Smooth muscle cell of the pulmonary artery (primary cell): ENCODE data around the gene IL17C. TPM values are rescaled to one million over a fixed set of nuclear protein-coding genes. Genes with fewer than 3 reads are reported as not detected.

Source experiments
- total RNA-seq: library from RNA; depleted of rRNA; stranded (reverse); fragments of >200 nt; gene quantifications from 2 replicates; pipeline ENCODE4 v1.2.3, GENCODE V29; 2014

The IL17C gene, protein sequence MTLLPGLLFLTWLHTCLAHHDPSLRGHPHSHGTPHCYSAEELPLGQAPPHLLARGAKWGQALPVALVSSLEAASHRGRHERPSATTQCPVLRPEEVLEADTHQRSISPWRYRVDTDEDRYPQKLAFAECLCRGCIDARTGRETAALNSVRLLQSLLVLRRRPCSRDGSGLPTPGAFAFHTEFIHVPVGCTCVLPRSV
- total RNA-seq: not detected in 2 replicates

DNA sequence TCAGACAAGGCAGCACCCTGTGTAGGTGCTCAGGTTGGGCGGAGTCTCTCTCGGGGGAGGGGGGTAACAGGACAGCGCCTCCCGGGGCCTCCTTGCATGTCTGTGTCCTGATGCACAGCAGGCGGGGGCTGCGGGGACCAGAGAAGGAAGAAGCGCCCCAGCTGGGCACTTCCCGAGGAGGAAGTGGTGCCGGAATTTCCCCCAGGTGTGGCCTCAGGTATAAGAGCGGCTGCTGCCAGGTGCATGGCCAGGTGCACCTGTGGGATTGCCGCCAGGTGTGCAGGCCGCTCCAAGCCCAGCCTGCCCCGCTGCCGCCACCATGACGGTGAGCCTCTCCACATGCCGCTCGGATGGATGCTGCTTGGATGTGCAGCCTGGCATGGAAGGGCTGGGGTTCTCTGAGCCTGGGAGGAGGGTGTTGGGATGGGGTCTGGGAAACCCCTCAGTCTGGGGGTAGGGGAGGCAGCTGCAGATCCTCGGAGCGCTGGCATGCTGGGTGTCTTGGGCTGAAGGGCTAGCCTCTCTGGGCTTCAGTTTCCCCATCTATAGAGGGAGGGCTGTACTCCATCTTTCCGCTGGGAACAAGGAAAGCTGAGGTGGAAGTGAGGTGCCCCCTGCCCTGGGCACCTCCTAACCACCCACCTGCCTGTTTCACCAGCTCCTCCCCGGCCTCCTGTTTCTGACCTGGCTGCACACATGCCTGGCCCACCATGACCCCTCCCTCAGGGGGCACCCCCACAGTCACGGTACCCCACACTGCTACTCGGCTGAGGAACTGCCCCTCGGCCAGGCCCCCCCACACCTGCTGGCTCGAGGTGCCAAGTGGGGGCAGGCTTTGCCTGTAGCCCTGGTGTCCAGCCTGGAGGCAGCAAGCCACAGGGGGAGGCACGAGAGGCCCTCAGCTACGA lies at the start of gene IL17C:
TSS of gene IL17C (plus strand) at position 250 of the 908 bp plus-strand sequence. CDS start at position 320, 70 bp downstream.

DNA sequence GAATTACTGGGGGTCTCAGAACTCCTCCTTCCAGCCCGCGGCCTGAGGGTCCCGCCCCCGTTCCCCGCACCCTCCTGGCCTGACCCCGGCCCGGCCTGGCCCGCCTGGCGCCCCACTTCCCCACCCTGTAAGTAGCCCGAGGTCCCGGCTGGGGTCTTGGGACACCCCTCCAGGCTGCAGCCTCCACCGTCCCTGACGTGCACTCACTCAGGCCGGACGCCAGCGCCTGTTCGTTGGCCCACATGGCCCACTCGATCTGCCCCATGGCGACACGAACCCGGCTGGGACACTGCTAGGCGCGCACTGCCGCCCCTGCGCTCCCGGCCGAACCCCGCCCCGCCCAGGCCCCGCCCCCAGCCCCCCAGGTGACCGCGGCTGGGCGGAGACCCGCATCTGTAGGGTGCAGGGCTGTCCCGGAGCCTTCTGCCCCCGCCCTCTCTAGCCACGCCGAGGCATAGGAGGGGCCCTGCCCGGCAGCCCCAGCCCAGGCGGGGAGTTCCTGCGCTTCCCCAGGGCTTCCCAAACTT lies 12.4 kb downstream of the IL17C start, which contains the start of gene CYBA:
TSS of gene CYBA (minus strand) at position 305 of the 527 bp plus-strand sequence. CDS start at position 265, 40 bp downstream.

DNA sequence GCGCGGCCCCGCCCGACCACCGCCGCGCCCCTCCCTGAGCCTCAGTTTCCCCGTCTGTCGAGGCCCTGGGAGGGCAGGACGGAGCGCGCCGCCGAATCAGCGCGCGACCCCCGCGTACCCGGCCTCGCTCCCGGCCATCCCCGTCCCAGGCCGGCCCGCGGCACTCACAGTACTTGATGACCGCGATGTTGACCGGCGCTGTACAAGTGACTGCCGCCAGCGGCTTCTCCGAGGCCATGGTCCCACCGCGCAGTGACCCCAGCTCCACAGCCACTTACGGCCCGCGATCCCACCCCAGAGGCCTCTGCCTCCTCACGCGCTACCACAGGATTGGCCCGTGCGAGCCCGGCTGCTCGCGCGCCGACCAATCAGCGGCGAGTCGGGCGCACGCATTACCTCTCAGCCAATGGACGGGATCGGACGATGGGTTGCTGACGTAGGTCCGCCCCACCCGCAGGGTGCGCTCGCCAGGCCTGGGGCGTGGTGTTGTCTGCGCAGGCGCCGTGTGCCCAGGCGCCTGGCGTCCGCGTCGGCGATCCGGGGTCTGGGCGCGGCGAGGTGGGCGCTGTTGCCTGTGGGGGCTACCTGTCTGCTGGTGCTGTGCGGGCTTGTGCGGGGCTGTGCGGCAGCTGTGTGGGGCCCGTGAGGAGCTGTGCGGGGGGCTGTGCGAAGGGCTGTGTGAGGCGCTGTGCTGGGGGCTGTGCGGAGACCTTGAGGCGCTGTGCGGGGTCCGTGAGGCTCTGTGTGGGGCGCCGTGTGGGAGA lies 24.7 kb downstream of the IL17C start, which contains the start of gene MVD:
TSS of gene MVD (minus strand) at position 249 of the 764 bp plus-strand sequence. CDS start at position 238, 11 bp downstream.

DNA sequence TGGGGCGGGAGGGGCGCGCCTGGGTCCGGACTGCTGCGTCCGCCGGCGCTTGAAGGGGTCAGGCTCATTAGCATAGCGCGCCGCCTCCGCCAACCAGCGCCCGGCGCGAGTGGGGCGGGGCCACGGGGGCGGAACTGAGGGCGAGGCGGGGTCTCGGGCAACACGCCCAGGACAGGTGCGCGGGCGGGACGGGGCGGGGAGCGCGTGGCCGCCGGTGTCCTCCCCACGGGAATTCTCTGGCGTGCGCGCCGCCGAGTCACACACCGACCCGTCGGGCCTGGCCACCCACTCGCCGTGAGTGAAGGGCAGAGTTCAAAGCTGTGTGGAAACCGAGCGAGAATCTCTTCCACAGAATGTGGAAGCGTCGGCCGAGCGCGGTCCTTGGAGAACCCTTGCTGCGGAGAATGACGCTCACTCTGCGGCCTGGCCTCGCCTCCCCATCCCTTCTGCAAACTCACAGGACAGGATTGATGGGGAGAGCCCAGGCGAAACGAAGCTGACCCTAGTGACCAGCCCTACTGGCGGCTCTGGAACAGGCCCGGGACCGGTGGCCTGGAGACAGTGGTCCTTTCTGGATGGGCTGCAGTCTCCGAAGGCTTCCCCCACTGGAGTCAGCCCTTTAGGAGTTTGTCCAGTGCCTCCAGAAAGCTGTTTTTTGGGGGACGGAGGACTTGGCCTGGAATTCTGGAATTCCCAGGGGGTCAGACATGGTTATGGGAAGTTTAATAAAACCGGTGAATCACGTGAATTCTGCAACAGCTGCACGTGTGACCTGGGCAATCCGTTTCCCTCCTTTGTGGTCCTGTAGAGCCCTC lies 48.3 kb downstream of the IL17C start, which contains the start of gene SNAI3:
TSS of gene SNAI3 (minus strand) at position 69 of the 815 bp plus-strand sequence. CDS start 101 bp downstream, outside the sequence.

Other genes with a start within 250 kb of the IL17C start
- 2.0 and 2.8 TPM in 2 replicates for gene ZFPM1, start 185.3 kb upstream of the IL17C start, total RNA-seq
- gene ZC3H18, start 68.2 kb upstream of the IL17C start, total RNA-seq: 11.3 and 12.8 TPM in 2 replicates
- gene CYBA, start 12.5 kb downstream of the IL17C start, total RNA-seq: 180 and 213 TPM in 2 replicates
- gene MVD, start 24.5 kb downstream of the IL17C start, total RNA-seq: 52.5 and 77.8 TPM in 2 replicates
- gene SNAI3, start 47.9 kb downstream of the IL17C start, total RNA-seq: 0.23 TPM in 1 of 2 replicates, not detected in the other
- gene RNF166, start 67.8 kb downstream of the IL17C start, total RNA-seq: 7.4 and 13.1 TPM in 2 replicates
- gene CTU2, start 67.9 kb downstream of the IL17C start, total RNA-seq: 11.5 and 17.8 TPM in 2 replicates
- gene PIEZO1, start 146.6 kb downstream of the IL17C start, total RNA-seq: 272 and 555 TPM in 2 replicates
- gene CDT1, start 165.2 kb downstream of the IL17C start, total RNA-seq: 3.8 and 4.2 TPM in 2 replicates
- gene APRT, start 173.4 kb downstream of the IL17C start, total RNA-seq: 56.4 and 79.3 TPM in 2 replicates
- gene GALNS, start 218.4 kb downstream of the IL17C start, total RNA-seq: 49.1 and 69.1 TPM in 2 replicates
- gene TRAPPC2L, start 218.6 kb downstream of the IL17C start, total RNA-seq: 29.0 and 55.4 TPM in 2 replicates
- not detected in 2 replicates for gene PABPN1L, start 228.1 kb downstream of the IL17C start, total RNA-seq